Loucy (cell line): ENCODE measurements around the gene HBM.

Experiments used
- H2AFZ ChIP-seq: fragments of 200-600 bp; sonication (generic); 2 replicates; pipeline ENCODE4 v1.6.0; 2016; ENCODE audit warnings: antibody characterized with exemption, mild to moderate bottlenecking, low read length, moderate library complexity
- H3F3A ChIP-seq: fragments of 200-600 bp; 2 replicates; pipeline ENCODE4 v1.6.0; 2016; ENCODE audit warnings: antibody characterized with exemption, low read depth, mild to moderate bottlenecking
- H3K27me3 ChIP-seq: fragments of 200-600 bp; sonication (generic); 2 replicates; pipeline ENCODE4 v1.6.1; 2014; ENCODE audit warnings: low read length, mild to moderate bottlenecking; ENCODE audit not compliant: insufficient read depth, poor library complexity, severe bottlenecking
- H3K36me3 ChIP-seq: fragments of 200-600 bp; sonication (generic); 2 replicates; pipeline ENCODE4 v1.6.1; 2016; ENCODE audit warnings: low read length; ENCODE audit not compliant: insufficient read depth
- H3K4me1 ChIP-seq: fragments of 200-600 bp; sonication (generic); 2 replicates; pipeline ENCODE4 v1.5.1; 2014; ENCODE audit warnings: low read length, mild to moderate bottlenecking; ENCODE audit not compliant: insufficient read depth, poor library complexity, severe bottlenecking
- H3K4me2 ChIP-seq: fragments of 200-600 bp; sonication (generic); 2 replicates; pipeline ENCODE4 v1.6.0; 2014; ENCODE audit warnings: antibody characterized with exemption, low read length, low read depth, mild to moderate bottlenecking; ENCODE audit not compliant: poor library complexity, severe bottlenecking
- H3K4me3 ChIP-seq: fragments of 200-600 bp; sonication (generic); 2 replicates; pipeline ENCODE4 v1.5.1; 2014; ENCODE audit warnings: low read length, mild to moderate bottlenecking, mixed read lengths; ENCODE audit not compliant: poor library complexity, severe bottlenecking
- H3K79me2 ChIP-seq: fragments of 200-600 bp; sonication (generic); 2 replicates; pipeline ENCODE4 v1.6.1; 2014; ENCODE audit warnings: low read length; ENCODE audit not compliant: insufficient read depth
- H3K9ac ChIP-seq: fragments of 200-600 bp; sonication (generic); 2 replicates; pipeline ENCODE4 v1.6.0; 2014; ENCODE audit warnings: mild to moderate bottlenecking, low read depth, low read length, moderate library complexity; ENCODE audit not compliant: poor library complexity, severe bottlenecking
- H3K9me2 ChIP-seq: fragments of 200-600 bp; sonication (generic); replicated peaks from 2 replicates; pipeline ENCODE4 v1.6.1; 2016; ENCODE audit warnings: low read depth, low read length, mixed read lengths
- H3K9me3 ChIP-seq: fragments of 200-600 bp; sonication (generic); 2 replicates; pipeline ENCODE4 v1.6.1; 2014; ENCODE audit warnings: mild to moderate bottlenecking, antibody characterized with exemption, low read length, low read depth; ENCODE audit not compliant: insufficient read depth
- H4K20me1 ChIP-seq: fragments of 200-600 bp; sonication (generic); 2 replicates; pipeline ENCODE4 v1.6.0; 2014; ENCODE audit warnings: antibody characterized with exemption, low read length, mild to moderate bottlenecking; ENCODE audit not compliant: insufficient read depth, poor library complexity, severe bottlenecking
- CTCF ChIP-seq: fragments of 200-600 bp; sonication (generic); conservative IDR thresholded peaks from 2 replicates; pipeline ENCODE4 v1.5.1; 2014; ENCODE audit warnings: mild to moderate bottlenecking, antibody characterized with exemption, low read length
- EZH2phosphoT487 ChIP-seq: fragments of 200-600 bp; IDR thresholded peaks from 2 replicates; pipeline ENCODE4 v1.6.1; 2018; ENCODE audit warnings: antibody characterized with exemption, mild to moderate bottlenecking, moderate library complexity, borderline replicate concordance

Gene HBM

GRCh38 chr16:142405-142967, 23.3 kb upstream of the HBM start:
- H3K27me3 ChIP-seq: no peaks in the 10 kb centered on the region
- no peaks in the 10 kb centered on the region for H4K20me1 ChIP-seq
- H2AFZ ChIP-seq: no peak overlapping the region
- no peak overlapping the region for H3K4me2 ChIP-seq
- H3K9me2 ChIP-seq: no peaks in the 10 kb centered on the region
- H3K79me2 ChIP-seq: no peaks in the 10 kb centered on the region
- no peak for TF ChIP-seq CTCF
- no peak for TF ChIP-seq EZH2phosphoT487
- no peaks in the 10 kb centered on the region for H3K4me1 ChIP-seq
- H3K36me3 ChIP-seq: no peaks in the 10 kb centered on the region
- no peak overlapping the region for H3K9ac ChIP-seq
- no peaks in the 10 kb centered on the region for H3K9me3 ChIP-seq
- no peak overlapping the region for H3K4me3 ChIP-seq
- H3F3A ChIP-seq: no peaks in the 10 kb centered on the region

GRCh38 chr16:143047-143446, 22.7 kb upstream of the HBM start:
- no peaks in the 10 kb centered on the region for H3K79me2 ChIP-seq

GRCh38 chr16:143456-143855, 22.3 kb upstream of the HBM start:
- Histone ChIP-seq H3K27me3 (no peaks in the 10 kb centered on the region), H3K9me3 (no peaks in the 10 kb centered on the region), H4K20me1 (no peaks in the 10 kb centered on the region), H3K4me2 (no peak overlapping the region), H3F3A (no peaks in the 10 kb centered on the region), H3K36me3 (no peaks in the 10 kb centered on the region), H3K9me2 (no peaks in the 10 kb centered on the region), H3K4me3 (no peak overlapping the region), H3K4me1 (no peaks in the 10 kb centered on the region), H2AFZ (no peak overlapping the region), H3K79me2 (no peaks in the 10 kb centered on the region), H3K9ac (no peak overlapping the region)
- TF ChIP-seq CTCF: no peak
- no peak for TF ChIP-seq EZH2phosphoT487

More at GRCh38 chr16:143047-143446, 22.7 kb upstream of the HBM start:
- no peaks in the 10 kb centered on the region for H4K20me1 ChIP-seq
- no peak overlapping the region for H3K9ac ChIP-seq
- no peak for TF ChIP-seq CTCF
- no peak for TF ChIP-seq EZH2phosphoT487
- no peaks in the 10 kb centered on the region for H3K9me2 ChIP-seq
- no peaks in the 10 kb centered on the region for H3K27me3 ChIP-seq
- H2AFZ ChIP-seq: no peak overlapping the region
- H3K4me2 ChIP-seq: no peak overlapping the region
- H3K4me1 ChIP-seq: no peaks in the 10 kb centered on the region
- H3K4me3 ChIP-seq: no peak overlapping the region
- no peaks in the 10 kb centered on the region for H3K9me3 ChIP-seq
- H3F3A ChIP-seq: no peaks in the 10 kb centered on the region
- H3K36me3 ChIP-seq: no peaks in the 10 kb centered on the region
